CD4-positive, alpha-beta T cell treated with Interleukin-6 for 4 hours (primary cell): ENCODE measurements around the gene PDLIM5.
"Not testable (repeated sequence)": the region's sequence is repeated elsewhere in the genome, so short reads cannot be mapped to it uniquely, and the experiment has no call there.

ENCODE experiments used
- DNase-seq: peaks from one replicate; pipeline ENCODE4 v3.0.0-alpha.2; 2020; ENCODE audit warnings: mixed read lengths

The PDLIM5 gene

DNA sequence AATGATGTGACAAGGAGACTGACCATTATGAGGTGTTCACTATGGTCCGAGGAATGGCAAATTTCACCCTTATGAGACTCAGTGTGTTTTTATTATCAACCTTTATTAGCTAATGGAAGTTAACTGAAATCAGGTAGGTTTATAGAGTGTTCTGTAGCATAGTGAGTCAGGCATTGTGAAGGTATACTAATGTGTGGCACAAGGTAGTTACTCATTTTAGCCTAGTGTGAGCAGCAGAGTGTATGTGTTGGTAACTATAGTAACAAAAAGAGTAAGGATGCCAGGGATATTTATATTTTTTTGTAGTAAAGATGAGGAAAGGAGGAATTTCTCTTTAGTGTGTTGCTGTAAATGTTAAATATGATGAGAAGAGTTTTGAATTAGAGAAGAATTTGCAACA lies 12.0 kb downstream of the PDLIM5 start:
- no peak for DNase-seq

DNA sequence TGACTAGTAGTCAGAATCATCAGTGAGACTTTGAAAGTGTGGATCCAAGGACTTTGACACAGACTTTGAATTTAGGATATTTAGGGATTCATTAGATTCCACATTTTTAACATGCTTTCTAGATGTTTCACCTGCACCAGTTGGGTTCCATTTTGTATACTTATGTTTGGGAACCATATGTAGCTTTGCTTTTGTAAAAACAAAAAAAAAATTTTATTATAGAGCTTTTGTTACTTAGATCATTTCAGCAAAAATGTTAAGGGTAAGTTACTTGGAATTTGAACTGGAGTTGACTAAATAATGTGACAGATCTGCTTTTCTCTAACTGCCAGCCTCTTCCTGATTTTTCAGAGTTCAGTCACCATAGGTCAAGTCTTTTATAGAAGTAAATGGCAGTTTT lies 14.6 kb downstream of the PDLIM5 start:
- DNase-seq = no peak

DNA sequence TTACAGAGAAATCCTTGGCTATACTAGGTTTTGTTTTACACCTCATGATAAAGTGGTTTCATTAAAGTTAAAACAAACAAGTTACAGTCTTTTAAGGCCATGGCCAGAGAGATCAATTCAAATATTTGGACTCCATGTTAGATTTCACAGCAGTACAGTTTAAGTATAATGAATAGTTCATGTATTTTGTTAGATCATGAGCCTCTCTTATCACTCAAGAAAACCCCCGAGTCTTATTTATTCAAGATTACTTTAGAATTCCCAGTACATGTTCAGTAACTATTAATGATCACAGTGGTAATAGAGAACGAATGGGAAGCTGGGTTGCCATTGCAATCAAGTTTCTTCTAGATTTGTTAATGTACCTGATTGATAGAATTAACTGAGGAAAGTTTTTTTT lies 15.2 kb downstream of the PDLIM5 start:
- DNase-seq = no peak

DNA sequence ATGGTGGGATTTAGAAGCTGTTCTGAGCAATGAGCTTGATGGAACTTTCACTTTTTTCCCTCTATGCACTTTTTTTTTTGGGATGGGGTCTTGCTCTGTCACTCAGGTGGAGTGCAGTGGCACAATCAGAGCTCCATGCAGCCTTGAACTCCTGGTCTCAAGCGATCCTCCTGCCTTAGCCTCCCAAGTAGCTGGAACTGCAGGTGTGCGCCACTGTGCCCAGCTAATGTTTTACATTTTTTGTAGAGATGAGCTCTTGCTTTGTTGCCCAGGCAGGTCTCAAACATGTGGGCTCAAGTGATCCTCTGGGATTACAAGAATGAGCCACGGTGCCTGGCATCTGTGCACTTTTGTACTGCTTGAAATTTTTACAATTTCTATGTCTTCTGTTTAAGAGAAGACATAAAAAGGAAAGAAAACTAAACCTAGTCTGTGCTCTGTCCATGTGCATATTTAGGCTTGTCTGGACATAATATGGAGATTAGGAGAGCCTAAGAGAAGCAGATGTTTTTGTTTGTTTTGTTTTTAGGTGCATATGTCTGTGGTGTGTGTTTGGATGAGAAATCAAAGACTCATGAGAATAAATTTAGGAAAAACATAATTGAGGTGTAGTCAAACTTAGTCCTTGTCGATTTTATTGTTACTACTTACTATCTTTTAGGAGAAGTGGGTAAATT lies 16.5 kb downstream of the PDLIM5 start:
- DNase-seq = no peak

DNA sequence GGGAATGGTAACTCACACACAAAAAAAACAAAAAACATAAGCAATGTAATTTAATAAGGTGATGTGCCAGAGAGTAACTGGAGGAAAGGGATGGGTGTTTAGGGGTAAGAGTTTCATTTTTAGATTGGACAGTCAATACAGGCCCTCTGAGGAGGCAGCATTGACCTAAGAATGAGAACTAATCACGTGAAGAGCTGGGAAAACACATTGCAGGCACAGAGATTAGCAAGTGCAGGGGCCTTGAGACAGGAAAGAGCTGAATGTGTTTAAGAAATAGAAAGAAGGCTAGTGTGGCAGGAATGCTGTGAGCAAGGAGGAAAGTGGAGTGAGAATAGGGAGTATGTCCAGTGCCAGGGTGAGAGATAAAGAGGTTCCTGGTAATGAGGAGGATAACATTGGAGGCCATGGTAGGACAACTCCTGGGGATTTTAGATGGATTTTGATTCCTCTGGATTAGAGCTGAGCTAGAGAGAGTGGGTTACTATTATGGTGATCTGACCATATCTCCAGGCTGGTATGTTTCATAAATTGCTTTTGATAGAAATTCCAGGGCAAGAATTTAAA lies 17.6 kb downstream of the PDLIM5 start:
- DNase-seq = no peak

DNA sequence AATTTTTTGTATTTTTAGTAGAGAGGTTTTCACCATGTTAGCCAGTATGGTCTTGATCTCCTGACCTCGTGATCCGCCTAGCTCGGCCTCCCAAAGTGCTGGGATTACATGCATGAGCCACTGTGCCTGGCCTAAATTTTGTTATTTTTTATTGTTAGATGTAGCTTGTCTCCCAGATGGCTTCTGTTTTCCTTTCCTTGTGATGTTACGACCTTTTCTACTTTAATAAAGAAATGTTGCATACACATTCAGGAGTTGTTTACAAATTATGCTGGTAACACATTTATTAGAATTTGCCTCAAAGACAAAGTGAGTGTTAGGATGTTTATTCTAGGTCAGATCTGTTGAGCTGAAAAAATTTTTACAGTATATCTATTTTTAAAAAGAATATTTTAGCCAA lies 18.4 kb downstream of the PDLIM5 start:
- no peak for DNase-seq

DNA sequence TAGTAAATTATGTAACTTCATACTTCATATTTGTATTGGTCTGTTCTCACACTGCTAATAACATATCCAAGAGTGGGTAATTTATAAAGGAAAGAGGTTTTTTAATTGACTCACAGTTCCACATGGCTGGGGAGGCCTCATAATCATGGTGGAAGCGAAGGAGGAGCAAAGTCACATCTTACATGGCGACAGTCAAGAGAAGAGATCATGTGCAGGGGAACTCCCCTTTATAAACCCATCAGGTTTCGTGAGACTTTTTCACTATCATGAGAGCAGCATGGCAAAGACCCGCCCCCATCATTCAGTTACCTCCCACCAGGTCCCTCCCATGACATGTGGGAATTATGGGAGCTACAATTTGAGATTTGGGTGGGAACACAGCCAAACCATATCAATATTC lies 19.0 kb downstream of the PDLIM5 start:
- not testable (repeated sequence) for DNase-seq

DNA sequence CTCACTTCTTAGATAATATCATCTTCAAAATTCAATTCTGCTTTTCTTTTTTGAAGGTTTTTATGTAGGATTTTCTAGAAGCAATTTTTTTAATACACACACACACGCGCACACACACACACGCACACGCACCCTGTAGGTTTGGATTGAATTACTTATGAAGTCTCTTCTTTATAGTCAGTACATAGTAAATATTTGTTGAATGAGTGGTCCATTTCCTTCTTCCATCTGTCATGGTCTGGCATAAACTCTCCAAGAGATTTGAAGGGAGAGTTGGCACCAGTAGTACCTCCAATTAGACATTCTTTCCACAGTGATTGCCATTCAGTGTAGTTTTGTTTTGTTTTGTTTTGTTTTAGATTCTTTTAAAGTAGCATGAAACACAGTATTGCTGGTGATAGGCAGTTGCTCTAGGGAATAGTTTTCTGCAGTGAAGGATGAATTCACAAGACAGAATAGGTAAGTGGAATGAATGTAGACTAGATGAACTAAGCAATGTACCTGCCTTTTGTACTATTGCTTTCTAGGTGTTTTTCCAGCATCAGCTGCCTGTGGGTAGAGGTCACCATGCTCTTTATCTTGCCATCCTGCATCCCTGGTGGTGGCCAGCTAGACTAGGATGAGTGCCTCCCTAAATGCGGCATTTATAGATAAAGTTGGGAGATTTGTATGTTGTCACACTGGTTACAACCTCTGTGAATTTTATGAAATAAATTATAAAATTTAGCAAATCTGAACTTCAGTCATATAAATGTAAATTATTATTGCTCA lies 20.5 kb downstream of the PDLIM5 start:
- no peak for DNase-seq

DNA sequence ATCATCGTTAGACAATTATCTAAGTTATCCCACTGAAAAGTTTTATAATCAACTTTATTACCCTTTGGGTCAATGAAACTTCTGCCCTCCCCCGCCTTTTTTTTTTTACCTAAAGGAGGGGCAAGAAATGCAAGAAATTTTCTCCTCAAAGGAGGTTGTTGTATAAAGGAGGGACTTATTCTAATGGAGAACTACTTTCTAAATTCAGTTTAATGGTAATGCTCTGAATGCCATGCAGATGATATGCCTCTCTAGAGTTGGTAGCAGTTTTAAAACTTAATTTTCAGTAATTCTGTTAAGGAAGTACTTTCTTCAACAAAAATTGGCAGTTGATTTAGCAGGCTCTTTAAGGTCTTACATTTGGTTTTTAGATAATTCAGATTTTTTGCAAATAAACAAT lies 23.3 kb downstream of the PDLIM5 start:
- no peak for DNase-seq

DNA sequence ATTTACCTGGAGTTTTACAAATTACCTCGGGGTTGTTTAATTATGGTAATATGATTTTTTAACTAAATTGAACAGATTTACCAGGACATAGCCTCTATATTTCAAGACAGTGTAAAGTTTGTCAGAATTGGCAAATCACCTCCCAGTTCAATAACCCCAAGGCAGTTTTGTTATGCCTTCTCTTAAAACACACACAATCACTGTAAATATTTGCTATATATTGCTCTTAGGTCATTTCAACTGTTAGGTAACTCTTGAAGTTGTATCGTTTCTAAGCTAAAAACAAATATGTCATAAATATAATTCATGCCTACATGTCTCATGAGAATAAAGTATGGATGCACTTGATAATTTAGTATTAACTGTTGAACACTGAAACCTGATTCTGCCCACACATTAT lies 24.1 kb downstream of the PDLIM5 start:
- DNase-seq = no peak

DNA sequence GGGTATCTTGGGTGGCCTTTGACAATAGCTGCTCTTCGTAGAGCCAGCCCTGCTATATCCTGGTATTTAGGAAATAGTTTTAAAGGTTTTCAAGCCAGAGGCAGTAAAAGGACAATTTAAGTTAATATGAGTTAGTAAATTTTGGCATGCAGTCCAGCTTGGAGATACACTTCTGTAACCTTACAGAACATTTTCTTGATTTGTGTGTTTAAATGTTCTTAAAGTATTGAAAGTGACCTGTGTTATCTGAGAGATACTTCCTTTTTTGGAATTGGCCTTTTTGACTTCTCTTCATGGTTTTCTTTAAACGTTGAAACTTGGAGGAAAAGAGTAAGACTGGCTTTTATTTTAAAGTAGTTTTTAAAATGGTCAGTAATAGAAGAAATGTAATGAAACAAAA lies 25.5 kb downstream of the PDLIM5 start:
- DNase-seq = no peak

DNA sequence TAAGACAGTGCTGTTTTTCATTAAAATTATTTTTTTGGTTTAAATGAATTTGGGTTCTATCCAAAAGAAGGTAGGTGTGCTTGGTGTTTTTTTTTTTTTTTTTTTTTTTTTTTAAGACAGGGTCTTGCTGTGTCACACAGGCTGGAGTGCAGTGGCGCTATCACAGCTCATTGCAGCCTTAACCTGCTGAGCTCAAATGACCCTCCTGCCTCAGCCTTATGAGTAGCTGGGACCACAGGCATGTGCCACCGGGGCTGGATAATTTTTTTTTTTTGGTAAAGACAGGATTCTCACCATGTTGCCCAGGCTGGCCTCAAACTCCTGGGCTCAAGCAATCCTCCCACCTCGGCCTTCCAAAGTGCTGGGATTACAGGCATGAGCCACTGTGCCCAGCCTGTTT lies 27.1 kb downstream of the PDLIM5 start:
- not testable (repeated sequence) for DNase-seq

DNA sequence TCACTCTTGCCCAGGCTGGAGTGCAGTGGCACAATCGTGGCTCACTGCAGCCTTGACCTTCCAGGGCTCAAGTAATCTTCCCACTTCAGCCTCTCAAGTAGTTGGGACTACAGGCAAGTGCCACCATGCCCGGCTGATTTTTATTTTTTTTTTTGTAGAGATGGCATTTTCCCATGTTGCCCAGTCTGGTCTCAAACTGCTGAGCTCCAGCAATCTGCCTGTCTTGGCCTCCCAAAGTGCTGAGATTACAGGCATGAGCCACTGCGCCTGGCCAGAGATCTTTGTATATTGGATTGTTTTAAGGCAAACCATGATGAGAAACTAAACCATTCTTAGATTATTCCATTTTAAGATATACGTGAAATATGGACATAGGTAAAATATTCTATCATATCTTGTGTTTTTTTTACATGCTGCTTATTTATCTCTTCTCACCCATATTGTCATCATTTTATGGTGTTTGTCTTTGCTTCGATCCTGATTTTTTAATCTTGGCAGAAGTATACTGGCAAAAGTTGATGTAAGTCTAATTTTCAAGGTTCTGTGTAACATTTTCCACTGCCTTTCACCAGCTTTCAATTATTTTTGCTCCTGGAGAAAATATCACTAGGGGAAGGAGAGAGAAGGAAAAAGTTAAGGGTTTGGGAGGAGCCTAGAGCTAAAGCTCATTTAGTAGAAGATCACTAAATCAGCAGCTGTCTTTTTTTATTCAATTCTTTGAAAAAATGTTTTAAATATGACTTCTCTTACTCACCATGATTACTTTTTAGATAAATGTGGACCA lies 27.8 kb downstream of the PDLIM5 start:
- DNase-seq = no peak

DNA sequence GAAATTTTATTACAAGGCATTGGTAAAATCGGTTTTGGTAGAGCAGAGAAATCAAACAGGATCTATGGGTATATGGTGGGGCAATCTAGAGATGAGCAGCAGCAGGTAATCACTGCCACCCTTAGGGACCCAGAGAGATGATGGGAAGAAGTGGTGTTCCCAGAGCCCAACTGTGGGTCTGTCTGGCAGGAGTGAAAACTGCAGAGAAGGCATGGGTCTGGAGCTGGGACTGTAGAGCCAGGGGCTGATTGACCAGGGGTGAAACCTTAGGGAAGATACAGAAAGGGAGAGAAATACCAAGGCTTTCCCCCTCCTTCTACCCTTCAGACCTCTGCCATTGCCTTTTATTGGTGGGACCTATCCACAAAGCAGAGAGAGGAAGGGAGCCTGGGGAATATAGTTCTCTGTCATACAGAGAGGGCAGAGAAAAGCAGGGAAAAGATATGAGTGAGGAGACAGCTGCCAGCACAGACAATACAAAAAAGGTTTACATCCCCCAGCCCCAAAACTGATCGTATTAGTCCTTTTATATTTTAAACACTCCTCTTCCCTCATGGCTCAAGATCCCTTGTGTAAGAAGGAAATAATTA lies 28.7 kb downstream of the PDLIM5 start:
- no peak for DNase-seq

DNA sequence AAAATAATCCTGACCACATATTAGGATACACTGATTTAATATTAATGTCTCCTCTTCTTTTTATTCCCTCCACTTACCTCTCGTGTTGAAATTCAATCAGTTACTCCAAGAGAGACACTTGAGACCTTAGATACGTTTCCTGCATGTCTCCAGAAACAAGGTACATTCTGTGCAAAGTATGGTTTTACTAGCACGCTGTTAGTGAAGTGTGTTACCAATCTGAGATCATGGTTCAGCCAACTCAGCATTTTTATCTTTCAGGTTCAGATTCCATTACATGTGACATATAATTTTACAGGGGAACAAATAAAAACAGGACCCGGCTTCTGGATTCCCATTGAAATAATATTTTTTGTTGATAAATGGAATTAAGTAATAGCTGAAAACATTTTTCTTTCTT lies 32.2 kb downstream of the PDLIM5 start:
- no peak for DNase-seq

DNA sequence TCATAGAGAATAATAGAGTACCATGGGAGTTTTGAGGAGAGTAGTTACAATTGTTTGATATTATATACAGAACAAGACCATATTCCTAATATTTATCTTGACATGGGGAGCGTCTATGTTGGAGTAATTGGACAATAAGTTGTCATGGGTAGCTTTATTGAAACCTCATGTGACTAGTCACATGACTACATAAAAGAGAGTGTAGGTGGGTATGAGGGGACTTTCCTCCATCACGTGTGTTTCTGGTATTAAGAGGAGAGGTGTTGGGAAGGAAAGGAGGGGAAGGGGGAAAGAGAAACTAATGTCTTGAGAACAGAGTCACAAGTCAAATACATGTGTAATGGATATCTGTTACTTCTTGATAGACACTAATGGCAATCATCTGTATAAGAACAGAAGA lies 33.1 kb downstream of the PDLIM5 start:
- no peak for DNase-seq

DNA sequence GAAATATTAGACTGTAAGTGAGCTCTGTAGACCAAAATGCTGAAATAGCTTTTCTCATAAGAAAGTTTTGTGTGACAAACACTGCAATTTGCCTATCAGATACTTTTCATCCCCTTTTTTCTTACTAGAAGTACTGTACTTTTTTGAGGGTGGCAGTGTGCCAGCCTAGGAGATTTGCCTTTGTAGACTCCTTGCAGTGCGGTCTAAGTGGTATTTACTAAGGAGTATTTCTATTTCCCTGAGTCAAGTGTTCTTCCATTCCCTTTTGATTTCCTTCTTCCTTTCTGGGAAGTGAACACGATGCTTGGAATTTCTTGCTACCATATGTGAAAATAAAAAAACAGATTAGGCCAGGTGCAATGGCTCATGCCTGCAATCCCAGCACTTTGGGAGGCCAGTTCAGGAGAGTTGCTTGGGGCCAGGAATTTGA lies 34.6 kb downstream of the PDLIM5 start:
- no peak for DNase-seq

DNA sequence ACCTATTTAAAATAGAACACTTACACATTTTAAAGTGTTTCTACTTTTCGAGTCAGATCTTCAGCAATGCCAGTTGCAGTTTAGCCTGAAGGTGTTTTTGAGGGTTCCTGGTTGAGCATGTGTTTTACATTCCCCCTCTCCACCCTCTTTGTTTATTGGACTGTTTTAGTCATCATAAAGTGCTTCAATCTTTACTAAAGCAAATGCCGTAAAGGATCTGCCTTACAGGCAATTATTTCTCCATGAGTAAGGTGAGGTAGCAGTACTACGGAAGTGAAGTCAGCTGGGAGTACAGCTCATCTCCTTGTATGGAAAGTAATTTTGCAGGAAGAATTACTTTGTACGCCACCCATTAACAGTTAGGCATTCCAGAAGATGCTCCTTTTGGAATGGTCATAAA lies 36.9 kb downstream of the PDLIM5 start:
- DNase-seq = no peak

DNA sequence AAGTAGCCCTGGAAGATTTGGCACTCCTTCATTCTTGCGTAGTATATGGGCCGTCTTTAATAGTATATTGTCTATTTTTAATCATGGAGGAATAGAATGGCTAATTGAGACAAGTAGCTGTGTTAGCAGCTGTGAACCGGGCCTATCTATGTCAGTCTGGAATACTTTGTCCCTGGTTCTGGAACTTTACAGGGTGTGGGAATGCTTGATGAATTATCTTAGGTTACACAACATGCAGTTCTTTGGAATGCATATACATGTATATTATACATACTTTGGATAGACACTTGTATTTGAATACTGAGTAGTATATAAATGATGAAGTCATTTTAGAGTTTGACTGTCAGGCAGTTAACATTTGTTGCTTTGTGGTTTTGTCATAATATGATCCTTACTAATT lies 37.4 kb downstream of the PDLIM5 start:
- no peak for DNase-seq

DNA sequence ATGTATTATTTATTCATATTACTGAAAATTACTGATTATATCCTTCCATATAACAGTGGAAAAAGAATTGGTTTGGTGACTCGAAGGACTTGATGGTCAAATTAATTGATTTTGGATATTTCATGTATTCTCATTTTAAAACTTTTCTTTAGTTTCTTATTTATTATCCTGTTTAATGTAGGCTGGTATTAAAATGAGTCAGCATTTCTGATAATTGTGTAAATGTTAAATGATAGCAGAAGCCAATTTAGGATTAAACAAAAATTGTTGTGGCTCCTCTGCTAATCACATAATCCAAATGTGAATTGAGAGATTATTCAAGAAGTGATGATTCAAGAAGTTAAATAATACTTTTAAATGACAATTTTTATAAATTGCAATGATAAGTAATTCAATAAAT lies 38.7 kb downstream of the PDLIM5 start:
- DNase-seq = no peak

DNA sequence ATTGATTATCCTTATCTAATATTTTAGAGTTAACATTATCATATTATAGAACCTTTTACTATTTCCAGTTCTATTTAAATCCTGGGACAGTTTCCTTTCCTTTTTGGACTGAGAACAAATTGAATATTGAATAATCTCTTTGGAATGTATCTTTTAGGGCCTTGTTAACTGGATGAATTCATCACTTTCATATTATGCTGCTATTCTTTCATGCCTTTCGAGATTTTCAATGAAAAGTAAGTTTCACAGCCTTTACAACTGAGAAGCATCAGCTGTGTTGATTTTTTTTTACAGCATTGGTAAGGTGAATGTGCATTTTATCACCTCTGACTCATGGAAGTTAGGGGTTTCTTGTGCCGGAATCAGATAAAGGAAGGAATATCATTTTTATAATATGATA lies 39.6 kb downstream of the PDLIM5 start:
- DNase-seq = no peak

DNA sequence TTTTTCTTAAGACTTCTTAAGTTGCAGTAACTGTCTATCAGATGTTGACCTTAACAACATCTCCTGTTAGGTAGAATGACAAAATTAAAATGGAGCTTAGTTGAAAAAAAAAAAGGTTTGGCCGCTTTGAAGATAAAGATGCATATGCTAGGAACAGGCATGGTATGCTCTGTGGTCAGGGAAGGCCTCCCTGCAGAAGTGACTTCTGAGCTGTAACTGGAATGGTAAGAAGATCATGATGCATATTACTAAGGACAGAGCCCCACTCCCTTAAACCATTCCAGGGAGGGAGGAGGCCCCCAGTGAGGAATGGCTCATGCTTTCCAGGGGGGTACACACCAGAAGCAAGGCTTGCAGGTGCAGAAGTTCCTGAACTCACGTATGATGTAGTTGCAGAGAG lies 43.7 kb downstream of the PDLIM5 start:
- no peak for DNase-seq

DNA sequence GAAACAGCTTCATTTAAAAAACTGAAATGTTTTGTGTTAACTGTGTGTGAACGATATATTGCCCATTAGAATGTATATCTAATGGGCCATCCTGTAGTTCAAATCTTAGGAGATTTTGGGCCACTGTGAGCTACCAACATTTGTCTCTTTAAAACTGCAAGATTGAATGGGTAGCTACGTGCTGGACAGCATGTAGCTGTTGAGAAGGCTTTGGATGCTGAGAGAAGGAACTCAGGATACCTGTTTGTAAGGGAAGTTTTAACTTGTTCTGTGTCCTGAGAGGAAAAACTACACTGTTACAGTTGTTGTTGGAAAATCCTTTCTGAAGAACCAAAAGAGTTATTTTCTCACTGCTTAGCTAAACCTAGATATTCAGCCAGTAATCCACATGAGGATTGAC lies 45.9 kb downstream of the PDLIM5 start:
- no peak for DNase-seq
